GM19455 (cell line): ENCODE data around the gene MAFB.

Source experiments
- ATAC-seq: cut with Tn5 transposase; IDR thresholded peaks from one replicate; pipeline ENCODE4 v1.9.1; 2021; ENCODE audit not compliant: unreplicated experiment

Gene MAFB

DNA sequence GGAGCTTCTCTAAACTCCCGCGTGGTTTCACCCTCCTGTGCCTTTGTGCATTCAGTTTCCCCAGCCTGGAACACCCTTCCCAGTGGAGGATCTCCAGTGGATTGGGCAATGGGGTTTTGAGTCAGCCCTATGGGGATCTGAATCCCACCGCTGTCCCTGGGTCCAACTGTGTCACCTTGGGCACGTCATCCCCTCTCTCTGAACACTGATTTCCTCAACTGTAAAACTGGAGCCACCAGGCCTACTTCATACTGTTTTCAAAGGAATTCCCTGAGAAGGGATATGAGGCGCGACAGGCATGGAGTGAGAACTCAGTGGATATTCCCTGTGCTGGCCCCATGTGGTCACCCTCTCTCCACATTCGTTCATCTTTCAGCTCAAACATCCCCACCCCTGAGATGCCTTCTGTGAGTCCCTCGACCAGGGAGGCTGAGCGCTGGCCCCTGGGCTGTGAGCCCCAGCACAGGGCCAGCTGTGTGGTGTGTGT is 25.7 kb downstream of the MAFB start:
- ATAC-seq = no peak

DNA sequence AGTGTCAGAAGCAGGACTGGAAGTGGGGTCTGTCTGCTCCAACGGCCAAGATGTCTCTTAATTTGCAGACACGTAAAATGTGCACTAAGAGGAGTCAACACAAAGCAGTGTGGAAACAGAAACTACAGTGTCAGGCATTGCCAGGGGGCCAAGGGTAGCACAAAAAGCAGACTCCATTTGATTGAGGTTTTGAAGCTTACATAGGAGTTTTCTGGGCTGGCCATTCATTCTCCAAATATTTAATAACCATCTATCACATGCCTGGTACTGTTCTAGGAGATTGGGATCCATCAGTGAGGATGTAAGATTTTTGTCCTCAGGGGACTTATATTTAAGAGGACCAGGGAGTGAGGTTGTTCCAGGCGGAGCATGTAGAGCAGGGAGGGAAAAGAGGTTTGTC is 29.5 kb downstream of the MAFB start:
- no peak for ATAC-seq

DNA sequence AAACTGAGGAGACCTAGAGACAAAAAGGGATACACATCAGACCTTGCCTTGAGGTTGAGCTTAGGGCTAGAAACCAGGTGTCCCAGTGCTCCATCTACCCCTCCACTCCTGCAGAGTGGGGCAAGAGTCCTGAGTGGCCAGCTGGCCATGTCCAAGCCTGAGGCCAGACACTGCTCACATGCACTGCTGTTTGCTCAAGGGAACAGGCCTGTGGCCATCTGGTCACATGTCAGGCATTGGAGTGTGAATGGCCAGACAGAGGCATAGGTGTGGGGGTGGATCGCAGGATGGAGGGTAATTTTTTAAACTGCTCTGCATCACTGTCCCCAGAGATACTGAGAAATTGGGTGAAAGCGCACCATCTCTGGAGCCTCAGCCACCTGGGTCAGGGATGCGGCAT is 30.5 kb downstream of the MAFB start:
- ATAC-seq = no peak

DNA sequence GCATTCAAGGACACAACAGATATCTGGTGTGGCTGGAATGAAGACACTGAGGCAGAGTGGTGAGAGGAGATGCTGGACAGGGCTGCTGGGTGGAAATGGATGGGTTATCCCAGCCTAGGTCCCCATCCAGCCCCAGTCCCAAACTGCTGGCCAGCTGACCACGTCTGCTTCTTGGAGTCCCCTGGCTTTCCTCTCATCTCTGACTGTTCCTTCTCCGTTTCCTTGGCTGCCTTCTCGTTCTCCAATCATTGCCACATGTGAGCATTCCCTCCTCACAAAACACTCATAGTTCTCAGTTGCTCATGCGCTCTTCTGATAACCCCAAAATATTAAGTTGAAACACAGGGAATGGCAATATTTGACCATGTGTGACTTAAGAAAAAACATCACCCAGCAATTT is 31.5 kb downstream of the MAFB start:
- no peak for ATAC-seq

DNA sequence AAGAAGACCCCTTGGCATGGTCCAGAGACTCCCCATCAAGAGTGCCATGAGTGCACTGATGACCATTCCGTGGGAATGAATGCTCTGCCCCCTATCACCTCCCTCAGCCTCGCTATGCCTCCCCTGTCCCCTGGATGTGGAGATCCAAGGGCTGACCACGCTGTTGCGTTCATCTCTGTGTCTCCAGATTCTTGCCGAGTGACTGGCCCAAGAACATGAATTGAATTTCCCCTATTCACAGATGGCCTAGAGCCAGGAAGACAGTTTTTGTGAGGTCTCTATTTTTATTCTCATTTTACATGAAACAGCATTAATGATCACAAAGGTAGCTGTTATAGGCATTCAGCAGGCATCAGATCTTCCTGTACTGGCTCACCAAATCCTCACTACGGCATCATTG is 33.6 kb downstream of the MAFB start:
- no peak for ATAC-seq

DNA sequence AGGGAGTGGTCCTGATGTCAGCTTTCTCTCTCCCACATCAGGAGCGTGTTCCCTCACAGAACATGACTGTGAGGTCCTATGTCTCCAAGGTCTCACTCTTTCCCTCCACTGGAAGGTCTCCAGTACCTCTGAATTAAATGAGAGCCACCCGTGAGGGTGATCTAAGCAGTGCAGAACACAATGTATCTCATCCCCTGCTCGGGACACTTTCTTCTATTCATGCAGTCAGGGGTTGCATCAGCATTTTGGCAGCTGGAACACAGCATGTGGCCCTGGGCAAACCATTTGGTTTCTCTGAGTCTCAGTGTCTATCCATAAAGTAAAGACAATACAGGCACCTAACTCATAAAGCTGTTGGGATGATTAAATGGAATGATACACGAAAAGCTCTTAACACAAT is 34.2 kb downstream of the MAFB start:
- ATAC-seq = no peak

DNA sequence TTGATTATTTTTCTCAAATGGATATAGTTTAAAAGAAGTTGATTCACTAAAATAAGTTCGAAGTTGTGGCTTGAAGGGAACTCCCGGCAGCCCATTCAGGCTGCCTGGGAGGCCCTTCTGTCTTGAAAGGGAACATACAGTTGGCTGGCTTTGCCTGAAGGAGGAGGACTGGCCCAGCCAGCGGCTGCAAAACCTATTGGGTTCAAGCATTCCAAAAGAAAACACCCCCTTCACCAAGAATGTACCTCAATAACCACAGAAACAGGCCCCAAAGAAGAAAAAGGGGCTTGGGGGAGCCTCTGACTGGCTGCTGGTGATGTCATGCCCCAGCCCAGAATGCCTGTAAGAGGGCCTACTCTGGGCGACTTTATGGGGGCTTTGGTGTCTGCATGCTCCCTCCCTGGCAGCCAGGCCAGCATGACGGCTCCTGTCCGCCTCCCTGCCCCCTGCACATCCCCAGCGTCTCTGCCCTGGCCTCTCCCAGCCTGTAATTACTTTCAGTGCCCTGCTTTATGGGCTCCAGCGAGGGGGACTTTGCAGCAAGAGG is 36.5 kb downstream of the MAFB start:
- no peak for ATAC-seq

DNA sequence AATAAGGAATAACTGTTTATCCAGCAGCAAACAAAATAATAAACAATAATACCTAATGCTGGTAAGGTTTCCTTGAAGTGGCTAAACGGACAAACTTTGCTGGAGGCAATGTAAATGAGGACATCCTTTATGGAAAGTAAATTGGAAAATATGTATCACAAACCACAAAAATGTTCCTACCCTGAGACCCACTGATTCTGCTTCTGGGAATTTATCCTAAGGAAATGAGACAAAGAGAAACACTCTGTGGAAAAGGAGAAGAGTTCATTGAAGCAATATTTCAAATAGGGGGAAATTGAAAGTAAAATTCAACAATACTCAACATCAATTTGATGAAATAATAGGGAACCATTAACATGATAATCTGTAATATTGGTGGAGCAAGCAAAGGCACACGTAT is 37.9 kb downstream of the MAFB start:
- no peak for ATAC-seq

DNA sequence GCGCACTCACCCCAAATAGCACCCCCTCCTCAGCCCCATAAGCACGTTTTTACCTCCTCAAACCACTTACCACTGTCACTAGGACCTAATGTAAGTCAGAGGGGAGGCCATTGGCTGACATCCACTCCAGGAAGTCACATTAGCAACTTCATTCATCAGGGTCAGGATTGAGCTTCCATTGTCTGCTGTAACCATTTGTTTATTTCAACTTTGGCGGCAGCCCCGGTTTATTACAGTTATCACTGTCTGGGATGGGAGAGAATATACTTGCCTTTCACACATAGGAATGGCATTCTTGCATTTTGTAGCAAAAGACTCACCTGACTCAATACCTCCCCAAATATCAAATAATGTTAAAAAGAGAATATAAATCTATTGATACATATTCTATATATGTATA is 38.3 kb downstream of the MAFB start:
- ATAC-seq = no peak

DNA sequence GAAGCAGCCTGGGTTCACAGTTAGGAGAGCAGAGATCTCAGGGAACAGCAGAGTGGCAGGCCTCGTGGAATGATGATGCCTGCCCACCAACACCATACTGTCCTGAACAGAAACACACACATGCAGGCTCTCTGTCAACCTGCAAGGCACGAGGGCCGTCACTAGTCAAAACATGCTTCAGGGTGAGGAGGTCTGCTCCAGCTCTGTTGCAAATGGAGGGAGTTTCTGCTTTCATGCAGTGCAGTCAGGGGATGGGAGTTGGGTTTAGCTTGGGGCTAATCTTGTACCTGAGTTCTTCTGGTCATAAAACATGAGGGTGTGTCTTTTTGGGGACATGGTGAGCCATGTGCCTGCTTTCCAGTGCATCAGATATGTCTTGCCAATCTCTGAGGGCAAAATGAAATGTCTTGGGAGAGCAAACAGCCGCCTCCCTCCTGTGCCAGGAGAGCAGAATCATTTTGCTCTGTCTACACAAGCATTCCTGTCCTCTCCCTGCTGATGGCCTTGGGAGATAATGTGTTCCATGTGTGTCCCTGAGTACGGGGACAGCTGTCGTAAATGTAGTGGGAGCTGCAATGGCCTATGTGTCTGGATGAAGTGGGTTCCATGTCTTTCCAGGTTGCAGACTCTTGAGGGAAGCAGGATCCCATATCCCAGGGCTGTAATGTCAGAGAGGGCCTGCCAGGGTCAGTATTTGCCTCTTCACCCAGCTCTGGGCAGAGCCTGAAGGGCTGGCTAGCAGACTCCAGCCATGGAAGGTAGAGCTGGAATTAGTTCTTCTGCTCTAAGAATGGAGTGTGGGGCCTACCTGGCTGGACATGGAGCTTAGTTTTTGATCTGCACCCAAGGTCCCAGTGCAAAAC is 40.6 kb downstream of the MAFB start:
- ATAC-seq = no peak

DNA sequence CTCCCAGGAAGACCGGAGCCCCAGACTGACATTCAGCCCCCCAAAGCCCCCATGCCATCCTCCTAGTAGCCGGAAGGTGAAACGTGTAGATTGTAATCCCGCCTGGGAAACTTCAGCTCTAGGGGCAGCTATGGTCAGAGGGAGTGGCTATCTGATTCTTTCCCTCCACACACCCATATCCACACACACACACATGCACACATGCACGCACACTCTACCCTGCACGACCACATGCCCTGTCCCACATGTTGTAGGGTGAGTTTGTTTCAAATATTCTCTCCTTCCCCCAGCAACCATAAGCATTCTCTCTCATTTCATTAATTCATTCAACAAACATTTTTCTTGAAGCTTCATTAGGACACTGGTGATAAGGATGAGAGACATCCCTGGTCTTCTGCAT is 42.2 kb downstream of the MAFB start:
- ATAC-seq = no peak

DNA sequence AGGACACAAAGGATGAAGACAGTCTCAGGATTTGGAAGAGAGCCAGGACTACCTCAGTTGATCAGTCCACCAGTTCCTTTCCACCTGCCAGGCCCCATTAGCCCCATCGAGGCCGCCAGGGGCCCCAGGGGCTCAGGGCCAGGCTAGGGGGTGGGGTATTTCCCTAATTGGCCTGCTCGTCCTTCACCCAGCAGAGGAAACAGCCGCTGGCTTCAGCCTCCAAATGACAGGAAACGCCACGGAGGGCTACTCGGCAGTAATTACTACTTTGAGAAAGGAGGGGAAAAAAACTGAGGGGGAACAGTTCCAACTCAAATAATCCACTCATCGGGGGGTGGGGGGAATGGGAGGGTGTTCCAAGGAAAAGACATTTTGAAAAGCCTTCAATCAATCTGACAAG is 42.7 kb downstream of the MAFB start:
- ATAC-seq = no peak

DNA sequence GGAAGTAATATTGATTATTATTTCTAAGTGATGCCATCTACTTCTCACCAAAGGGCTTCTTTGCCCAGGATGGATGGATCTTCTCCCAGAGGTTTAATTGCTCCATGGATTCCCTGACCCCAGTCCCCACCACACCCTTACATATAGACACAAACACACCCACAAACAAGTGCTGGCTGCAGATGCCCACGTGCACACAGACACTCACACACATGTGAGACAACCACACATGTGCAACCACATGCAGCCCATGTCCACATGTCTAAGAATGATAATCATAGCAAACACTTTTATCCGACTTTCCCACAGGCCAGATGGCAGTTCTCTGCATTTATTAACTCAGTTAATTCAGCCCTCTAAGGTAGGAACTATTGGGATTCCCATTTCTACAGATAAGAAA is 44.2 kb downstream of the MAFB start:
- ATAC-seq = no peak

DNA sequence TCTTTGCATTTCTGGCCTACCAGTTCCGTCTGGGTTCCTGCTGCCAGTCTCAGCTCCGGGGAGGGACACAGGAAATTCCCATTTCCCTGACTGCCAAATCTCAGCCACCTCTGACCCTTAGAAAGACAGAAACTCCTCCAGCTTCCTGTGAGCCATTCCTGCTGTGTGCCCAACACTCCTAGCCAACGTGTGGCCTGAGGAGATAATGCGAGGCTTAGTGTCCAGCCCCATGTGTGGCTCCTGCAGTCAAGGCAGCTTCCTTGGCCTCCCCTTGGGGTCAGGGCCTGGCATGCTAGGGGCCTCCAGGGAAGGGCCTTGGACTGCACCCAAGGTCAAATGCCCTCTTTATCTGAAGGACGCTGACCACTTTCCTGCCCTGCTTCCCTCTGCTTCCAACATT is 45.1 kb downstream of the MAFB start:
- no peak for ATAC-seq

DNA sequence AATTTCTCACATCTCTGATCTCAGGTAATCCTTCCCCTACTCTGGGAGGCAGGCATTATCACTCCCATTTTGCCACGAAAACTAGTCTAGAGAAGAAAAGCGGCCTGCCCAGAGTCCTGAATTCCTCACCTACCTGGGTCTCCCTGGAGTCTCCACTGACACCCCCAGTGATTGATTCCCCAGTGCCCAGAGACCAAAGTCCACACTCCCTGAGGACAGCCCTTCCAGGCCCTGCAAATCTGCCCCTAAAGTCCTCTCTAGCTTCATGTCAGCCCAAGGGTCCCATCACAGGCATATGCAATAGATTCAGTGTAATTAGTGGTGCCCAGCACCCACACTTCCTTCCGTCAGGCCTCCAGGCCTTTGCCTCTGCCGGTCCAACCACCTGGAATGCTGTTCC is 47.2 kb downstream of the MAFB start:
- ATAC-seq = no peak

DNA sequence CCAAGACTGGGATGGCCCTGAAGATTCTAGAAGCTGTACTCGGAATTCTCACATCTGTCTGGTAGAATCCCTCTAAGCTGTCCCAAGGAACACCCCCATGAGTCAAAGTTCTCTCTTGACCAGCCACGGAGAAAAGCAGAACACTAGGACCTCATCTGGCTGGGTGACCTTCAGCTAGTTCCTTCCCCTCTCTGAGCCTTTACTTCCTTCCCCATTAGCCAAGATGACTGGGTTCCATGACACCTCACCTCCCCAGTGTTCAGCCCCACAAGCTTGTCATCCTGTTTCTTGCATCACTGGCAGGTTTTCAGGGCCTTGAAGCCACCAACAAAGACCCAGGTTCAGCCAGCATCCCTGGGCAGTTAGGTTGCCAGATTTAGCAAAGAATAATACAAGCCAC is 47.8 kb downstream of the MAFB start:
- ATAC-seq = no peak

DNA sequence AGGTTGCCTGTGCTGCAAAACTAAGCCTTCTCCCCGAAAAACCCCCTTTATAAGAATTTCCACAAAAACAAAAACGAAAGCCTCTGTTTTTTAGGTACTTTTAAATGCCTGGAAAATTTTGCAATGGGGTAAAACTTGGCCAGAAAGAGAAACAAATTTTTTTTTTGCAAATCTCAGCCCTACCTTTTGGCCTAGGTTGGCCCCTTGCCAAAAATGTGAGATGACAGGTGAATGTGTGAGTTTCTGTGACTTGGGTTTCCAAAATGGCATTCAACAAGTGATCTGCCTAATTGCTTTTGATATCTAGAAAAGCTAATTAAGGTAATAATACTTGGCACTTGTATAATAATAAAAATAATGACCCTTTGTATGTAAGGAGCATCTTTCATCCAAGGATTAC is 48.4 kb downstream of the MAFB start:
- no peak for ATAC-seq

DNA sequence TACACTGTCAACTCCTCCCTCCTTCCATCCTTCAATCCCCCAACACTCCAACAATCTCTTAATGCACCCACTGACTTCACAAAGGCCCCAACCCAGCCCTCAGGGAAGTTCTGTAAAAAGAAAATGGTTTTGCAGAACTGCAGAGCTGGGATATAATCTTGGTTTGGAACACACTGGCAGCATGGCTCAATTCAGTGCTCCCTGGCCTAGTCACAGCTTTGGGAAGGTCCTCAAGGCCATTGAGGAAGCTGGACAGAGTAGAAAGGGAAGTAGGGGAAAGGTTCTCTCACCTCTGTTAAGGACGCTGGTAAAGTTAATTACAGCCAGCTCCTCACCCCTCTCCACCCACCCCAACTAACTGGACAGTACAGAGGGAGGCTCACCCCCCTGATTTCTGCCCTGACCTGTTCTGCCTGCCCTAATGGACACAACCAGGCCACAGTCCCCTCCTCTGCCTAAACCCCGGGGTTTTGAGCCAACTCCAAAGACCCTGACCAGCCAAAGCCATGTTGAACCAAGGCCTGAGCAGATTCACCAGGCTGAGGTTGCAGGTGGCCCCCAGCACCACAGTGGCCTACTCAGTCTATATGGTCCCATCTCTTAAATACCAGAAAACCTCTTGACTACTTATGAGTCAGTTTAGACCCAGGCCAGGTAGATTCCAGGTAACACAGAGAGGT is 49.2 kb downstream of the MAFB start:
- no peak for ATAC-seq

DNA sequence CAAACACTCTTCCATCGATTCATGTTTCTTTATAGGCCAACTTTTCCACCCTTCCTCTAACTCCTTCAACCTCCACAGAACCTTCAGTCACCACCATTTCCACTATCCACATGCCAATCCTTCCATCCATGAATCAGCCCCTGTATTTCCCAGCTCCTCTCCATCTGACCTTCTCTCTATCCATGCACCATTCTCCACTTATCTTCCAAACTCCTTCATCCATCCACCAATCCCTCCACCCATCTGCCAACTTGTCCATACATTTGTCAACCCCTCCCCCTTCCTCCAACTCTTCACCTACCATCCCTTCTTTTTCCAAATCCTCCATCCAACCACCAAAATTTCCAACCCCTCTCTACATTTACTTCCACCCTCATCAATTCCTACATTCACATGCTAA is 49.9 kb downstream of the MAFB start:
- ATAC-seq = no peak

DNA sequence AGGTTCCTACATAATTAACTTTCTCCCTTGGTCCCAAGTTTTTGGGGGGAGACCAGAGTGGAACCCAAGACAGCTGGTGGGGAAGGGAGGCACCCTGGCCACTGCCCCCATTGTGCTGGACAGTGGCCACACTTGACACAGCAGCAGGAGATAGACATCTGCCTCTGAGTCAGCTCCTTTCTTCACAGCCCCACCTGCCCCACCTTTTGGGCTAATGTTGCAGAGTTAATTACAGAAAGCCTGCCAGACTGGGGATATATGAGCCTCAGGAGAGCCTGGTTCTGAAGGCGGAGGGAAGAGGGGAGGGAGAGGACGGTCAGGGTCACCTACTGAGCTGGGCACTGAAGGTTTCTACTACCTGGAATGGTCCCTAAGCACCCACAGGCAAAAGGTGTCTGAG is 50.6 kb downstream of the MAFB start:
- no peak for ATAC-seq

DNA sequence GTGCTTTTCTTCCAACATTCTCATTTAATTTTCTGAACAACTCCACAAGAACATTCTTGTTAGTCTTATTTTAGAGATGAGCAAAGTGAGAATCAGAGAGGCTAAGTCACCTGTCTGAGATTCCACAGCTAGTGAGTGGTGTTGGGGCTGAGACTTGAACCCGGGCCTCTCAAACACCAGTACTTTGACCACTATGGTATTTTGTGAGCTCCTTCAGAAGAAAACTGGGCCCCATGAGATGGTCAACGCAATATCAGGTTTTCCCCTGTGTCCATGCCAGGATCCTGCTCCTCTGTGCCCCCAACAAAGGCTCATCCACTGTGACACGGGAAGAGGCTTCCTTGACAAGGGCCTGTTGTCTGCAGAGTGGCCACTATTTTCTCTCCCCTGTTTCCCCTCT is 51.9 kb downstream of the MAFB start:
- no peak for ATAC-seq

DNA sequence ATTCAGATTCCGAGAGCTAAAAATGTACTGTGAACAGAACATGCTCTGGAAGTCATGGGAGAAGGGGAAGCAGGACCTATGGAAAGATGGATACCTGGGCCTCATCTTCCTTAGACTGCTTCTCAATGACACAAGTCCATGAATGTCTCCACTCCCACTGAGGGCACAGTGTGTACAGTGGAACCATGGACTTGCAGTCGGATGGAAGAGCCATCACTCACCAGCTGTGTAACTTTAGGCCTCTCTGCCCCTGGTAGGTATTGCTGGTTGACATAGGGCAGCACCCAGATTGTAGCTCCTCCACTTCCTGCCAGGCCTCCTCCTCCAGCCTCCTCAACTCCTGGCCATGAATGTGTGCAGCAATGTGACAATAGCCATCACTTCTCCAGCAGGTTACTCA is 52.5 kb downstream of the MAFB start:
- ATAC-seq = no peak
